Stimulated activated CD8-positive, alpha-beta memory T cell treated with anti-CD3 and anti-CD28 coated beads, Interleukin-12 subunit alpha, Interleukin-12 subunit beta, amount 100 ng/mL, for 24 hours (primary cell): ENCODE measurements around the gene RNASE12.
A peak's percentile ranks its signal among the peaks of the same experiment; 100 is the strongest.
"Not testable (repeated sequence)": the region's sequence is repeated elsewhere in the genome, so short reads cannot be mapped to it uniquely, and the experiment has no call there.

ENCODE experiments used
- DNase-seq: peaks from one replicate; pipeline ENCODE4 v3.0.0-alpha.2; 2020; ENCODE audit errors: extremely low read depth

Gene RNASE12

DNA sequence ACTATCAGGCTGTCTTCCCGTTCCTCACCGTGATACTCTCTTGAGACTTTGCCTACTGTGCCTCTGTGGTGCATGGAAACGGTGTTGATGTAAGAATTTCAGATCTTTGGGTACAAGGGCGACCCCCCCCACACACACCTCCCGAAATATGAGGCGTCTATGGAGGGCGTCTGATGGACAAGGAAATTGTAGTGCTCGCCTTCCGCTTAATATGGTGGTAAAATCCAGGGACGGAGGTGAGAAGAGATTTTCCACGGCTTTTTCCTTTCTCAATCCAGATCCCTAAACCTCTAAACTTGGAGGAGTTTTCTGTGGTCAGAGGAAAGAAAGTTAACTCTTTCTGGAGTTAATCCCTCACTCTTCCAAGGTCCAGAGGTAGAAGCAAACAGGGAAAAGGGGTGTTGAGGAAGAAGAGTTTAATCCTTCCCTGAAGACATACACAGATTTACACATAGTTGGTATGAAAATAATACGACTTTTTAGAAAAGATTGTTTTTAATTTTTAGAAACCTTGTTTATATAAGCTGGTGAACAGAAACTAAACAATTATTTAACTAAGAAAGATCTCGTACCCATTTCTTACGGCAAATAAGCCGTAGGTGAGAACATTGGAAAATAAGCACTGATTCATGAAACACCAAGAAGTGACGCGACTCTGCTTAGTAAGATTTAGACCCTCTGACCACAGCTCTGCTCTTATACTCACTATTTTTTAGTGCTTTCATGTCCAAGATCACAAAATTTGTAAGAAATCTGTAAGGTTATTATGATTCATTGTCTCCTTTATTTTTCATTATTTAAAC, 23.1 kb upstream of the RNASE12 start:
- DNase-seq, result no peak

- peak; percentile 73 for DNase-seq
Observed at GRCh38 chr14:20613094-20614037, 22.2 kb upstream of the RNASE12 start.

- no peak for DNase-seq
Observed at GRCh38 chr14:20612403-20612802, 21.2 kb upstream of the RNASE12 start.

GRCh38 chr14:20611277-20611676, 20.1 kb upstream of the RNASE12 start:
- DNase-seq, result no peak

GRCh38 chr14:20610002-20610765, 19.0 kb upstream of the RNASE12 start:
- peak; percentile 58 for DNase-seq

- no peak for DNase-seq
Observed at GRCh38 chr14:20609215-20610001, 18.2 kb upstream of the RNASE12 start.

DNA sequence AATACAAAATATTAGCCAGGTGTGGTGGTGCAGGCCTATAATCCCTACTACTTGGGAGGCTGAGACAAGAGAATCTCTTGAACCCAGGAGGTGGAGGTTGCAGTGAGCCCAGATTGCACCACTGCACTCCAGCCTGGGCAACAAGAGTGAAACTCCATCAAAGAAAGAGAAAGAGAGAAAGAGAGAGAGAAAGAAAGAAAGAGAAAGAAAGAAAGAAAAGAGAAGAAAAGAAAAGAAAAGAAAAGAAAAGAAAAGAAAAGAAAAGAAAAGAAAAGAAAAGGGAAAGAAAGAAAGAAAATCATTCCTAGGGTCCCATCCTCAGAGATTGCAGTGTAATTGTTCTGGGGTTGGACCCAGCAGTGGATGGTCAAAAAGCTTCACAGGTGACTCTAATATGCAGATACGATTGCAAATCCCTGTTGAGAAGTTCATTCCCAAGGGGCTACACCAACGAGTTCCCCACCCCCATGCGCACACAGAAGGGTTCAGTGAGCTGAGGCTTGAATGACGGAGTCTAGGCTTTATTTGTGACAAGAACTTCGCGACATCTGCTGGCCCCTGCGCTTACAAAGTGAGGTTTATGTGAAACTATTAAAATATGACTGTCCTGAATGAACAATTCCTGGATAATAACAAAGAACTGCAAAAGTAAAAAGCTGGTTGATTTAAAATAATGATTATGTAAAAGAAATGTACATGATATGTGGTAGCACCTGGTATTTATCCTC, 17.4 kb upstream of the RNASE12 start:
- DNase-seq, result no peak

- DNase-seq, result no peak
Observed at GRCh38 chr14:20607617-20608016, 16.4 kb upstream of the RNASE12 start.

- DNase-seq, result no peak
Observed at GRCh38 chr14:20606902-20607242, 15.7 kb upstream of the RNASE12 start.

GRCh38 chr14:20606190-20606901, 15.2 kb upstream of the RNASE12 start:
- no peak for DNase-seq

GRCh38 chr14:20603813-20604690, 12.9 kb upstream of the RNASE12 start:
- no peak for DNase-seq

- no peak for DNase-seq
Observed at GRCh38 chr14:20602583-20602982, 11.4 kb upstream of the RNASE12 start.

DNA sequence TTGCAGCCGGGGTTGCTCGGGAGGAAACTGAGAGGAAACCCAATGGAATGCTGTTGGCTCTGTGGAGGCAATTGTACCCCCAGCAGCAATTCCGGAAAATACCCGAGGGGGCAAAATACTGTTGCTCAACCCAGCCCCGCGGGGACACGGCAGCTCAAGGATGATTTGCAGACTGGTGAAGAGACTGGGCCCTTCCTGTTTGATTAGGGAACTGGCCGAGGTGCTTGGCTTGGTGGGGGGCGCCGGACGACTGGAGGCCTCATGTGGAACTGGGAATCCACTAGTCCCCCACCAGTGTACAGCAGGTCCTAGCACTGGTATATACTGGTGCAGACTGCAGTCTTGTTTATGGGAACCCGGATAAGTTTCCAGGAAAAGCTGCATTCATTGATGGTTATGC, 10.3 kb upstream of the RNASE12 start:
- DNase-seq, result no peak

GRCh38 chr14:20597108-20597507, 5.9 kb upstream of the RNASE12 start:
- no peak for DNase-seq

- not testable (repeated sequence) for DNase-seq
Observed at GRCh38 chr14:20595726-20596125, 4.5 kb upstream of the RNASE12 start.

- no peak for DNase-seq
Observed at GRCh38 chr14:20592574-20592973, 1.4 kb upstream of the RNASE12 start.

DNA sequence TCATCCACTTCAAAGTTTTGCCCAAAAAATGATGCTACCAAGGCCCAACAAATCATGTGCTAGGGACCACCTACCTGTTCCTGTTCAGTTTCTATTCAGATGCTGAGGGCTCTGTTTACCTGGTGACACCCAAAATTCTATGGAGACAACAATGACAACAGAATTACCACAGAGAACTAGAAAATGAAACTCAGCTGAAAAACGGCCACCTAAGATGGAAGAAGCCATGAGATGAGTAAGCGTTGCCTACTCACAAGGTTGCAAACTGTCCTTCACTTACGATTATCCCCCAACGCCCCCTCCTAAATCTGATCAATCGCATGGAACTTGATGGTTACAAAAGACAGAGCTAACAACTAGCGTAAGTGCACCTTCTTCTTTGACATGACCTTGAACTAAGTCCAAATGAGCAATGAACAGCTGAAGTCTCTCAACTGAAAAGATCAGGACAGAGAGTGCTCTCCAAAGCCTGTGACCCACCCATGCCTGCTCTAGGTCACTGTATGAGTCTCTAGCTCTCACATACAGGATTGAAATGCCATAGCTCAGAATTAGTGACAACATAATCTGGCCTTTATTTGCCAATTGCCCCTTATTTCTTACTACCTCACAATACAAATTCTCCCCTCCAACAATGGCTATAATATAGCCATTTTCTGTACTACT, 3.6 kb downstream of the RNASE12 start, which contains the start of gene RNASE11:
Gene RNASE11 (minus strand): TSS at position 513 of the 666 bp plus-strand sequence.
- no peak for DNase-seq

DNA sequence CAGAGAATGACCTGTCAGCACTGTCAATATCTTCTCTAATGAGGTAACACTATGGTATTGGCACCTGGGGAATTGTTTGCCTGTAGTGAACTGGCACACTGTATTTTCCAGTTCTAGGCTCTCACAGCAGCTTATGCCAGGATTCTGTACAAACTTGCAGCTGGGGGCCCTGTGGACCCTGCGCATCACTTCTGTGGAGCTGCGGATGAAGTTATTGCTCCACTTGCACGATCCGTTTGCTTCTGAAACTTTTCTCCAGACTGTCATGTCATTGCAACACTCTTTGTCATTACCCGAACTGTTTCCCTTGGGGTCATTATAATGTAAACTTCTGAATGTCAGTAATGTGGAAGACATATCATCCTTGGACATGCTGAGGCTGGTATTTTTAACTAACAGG, 7.3 kb downstream of the RNASE12 start:
- DNase-seq, result no peak
